ENCODE results near the gene VPS26B.

The VPS26B gene

GRCh38 chr11:134288486-134288885 is 64.0 kb downstream of the VPS26B start:
- no peak overlapping the region for H2AK5ac ChIP-seq (ENCODE audit: low read length)

GRCh38 chr11:134289167-134289566 is 64.7 kb downstream of the VPS26B start:
- no peaks in the 10 kb centered on the region for H3K27me3 ChIP-seq (ENCODE audit: insufficient read depth, low read length)
- DNase-seq = no peak
- no peak overlapping the region for H2BK120ac ChIP-seq (ENCODE audit: insufficient read depth, low read length, poor library complexity)
- H3K36me3 ChIP-seq (ENCODE audit: control insufficient read depth in 1 of 2, insufficient read depth in 2 of 2, low read length in 2 of 2) = no peaks in the 10 kb centered on the region
- H4K8ac ChIP-seq (ENCODE audit: low read depth, low read length) = no peak overlapping the region
- no peak overlapping the region for H3K23ac ChIP-seq (ENCODE audit: low read length)
- no peaks in the 10 kb centered on the region for H3K79me1 ChIP-seq (ENCODE audit: low read length)
- H3K9me3 ChIP-seq (ENCODE audit: insufficient read depth, low read depth, low read length) = peaks cover 3% of the 10 kb centered on the region
- H2BK12ac ChIP-seq (ENCODE audit: low read length) = no peak overlapping the region
- H2AK5ac ChIP-seq (ENCODE audit: low read length) = no peak overlapping the region
- H3K4me2 ChIP-seq (ENCODE audit: low read length) = no peak overlapping the region
- peaks cover 4 to 7% of the 10 kb centered on the region in 2 experiments for H3K4me1 ChIP-seq (ENCODE audit: control insufficient read depth in 1 of 2, insufficient read depth in 2 of 2, low read length in 2 of 2)
- no peak overlapping the region for H3K4me3 ChIP-seq (ENCODE audit: low read depth, low read length)
- H2AFZ ChIP-seq (ENCODE audit: insufficient read depth, low read length, poor library complexity) = no peak overlapping the region
- no peak overlapping the region for H3K27ac ChIP-seq (ENCODE audit: low read depth, low read length)
- H3K18ac ChIP-seq (ENCODE audit: low read length) = no peak overlapping the region
- H4K12ac ChIP-seq (ENCODE audit: low read depth, low read length) = no peak overlapping the region
- no peak overlapping the region for H3K4ac ChIP-seq (ENCODE audit: low read depth, low read length)
- no peaks in the 10 kb centered on the region for H3K79me2 ChIP-seq (ENCODE audit: control insufficient read depth, insufficient read depth, low read length, poor library complexity)
- WGBS (ENCODE audit: extremely low coverage, insufficient coverage, insufficient read length) = no CpG with 5 or more reads among the region's 4 CpGs
- no peak overlapping the region for H3K9ac ChIP-seq (ENCODE audit: low read length)
- no peak overlapping the region for H2BK5ac ChIP-seq (ENCODE audit: low read depth, low read length, poor library complexity)
- no peak overlapping the region for H3K14ac ChIP-seq (ENCODE audit: low read length)
- H4K91ac ChIP-seq (ENCODE audit: low read depth, low read length) = no peak overlapping the region

More at GRCh38 chr11:134288486-134288885, 64.0 kb downstream of the VPS26B start:
- Histone ChIP-seq H3K18ac (ENCODE audit: low read length) (no peak overlapping the region), H3K14ac (ENCODE audit: low read length) (no peak overlapping the region), H3K9ac (ENCODE audit: low read length) (no peak overlapping the region), H3K4me3 (ENCODE audit: low read depth, low read length) (no peak overlapping the region), H3K79me1 (ENCODE audit: low read length) (no peaks in the 10 kb centered on the region), H3K27me3 (ENCODE audit: insufficient read depth, low read length) (no peaks in the 10 kb centered on the region), H3K4me1 (ENCODE audit: control insufficient read depth in 1 of 2, insufficient read depth in 2 of 2, low read length in 2 of 2) (peaks cover 4 to 7% of the 10 kb centered on the region in 2 experiments), H3K4me2 (ENCODE audit: low read length) (no peak overlapping the region), H3K9me3 (ENCODE audit: insufficient read depth, low read depth, low read length) (peaks cover 3% of the 10 kb centered on the region), H3K4ac (ENCODE audit: low read depth, low read length) (no peak overlapping the region), H3K27ac (ENCODE audit: low read depth, low read length) (no peak overlapping the region), H2AFZ (ENCODE audit: insufficient read depth, low read length, poor library complexity) (no peak overlapping the region), H4K91ac (ENCODE audit: low read depth, low read length) (no peak overlapping the region), H2BK5ac (ENCODE audit: low read depth, low read length, poor library complexity) (no peak overlapping the region), H4K8ac (ENCODE audit: low read depth, low read length) (no peak overlapping the region), H2BK120ac (ENCODE audit: insufficient read depth, low read length, poor library complexity) (no peak overlapping the region), H2BK12ac (ENCODE audit: low read length) (no peak overlapping the region), H4K12ac (ENCODE audit: low read depth, low read length) (no peak overlapping the region), H3K23ac (ENCODE audit: low read length) (no peak overlapping the region), H3K36me3 (ENCODE audit: control insufficient read depth in 1 of 2, insufficient read depth in 2 of 2, low read length in 2 of 2) (no peaks in the 10 kb centered on the region), H3K79me2 (ENCODE audit: control insufficient read depth, insufficient read depth, low read length, poor library complexity) (no peaks in the 10 kb centered on the region)
- WGBS (ENCODE audit: extremely low coverage, insufficient coverage, insufficient read length) = no CpG with 5 or more reads among the region's 13 CpGs
- no peak for DNase-seq

GRCh38 chr11:134289789-134290188 is 65.3 kb downstream of the VPS26B start:
- no peak overlapping the region for H3K4me3 ChIP-seq (ENCODE audit: low read depth, low read length)
- no peak overlapping the region for H3K27ac ChIP-seq (ENCODE audit: low read depth, low read length)
- H3K4ac ChIP-seq (ENCODE audit: low read depth, low read length) = no peak overlapping the region
- no CpG with 5 or more reads among the region's 12 CpGs for WGBS (ENCODE audit: extremely low coverage, insufficient coverage, insufficient read length)
- H3K36me3 ChIP-seq (ENCODE audit: control insufficient read depth in 1 of 2, insufficient read depth in 2 of 2, low read length in 2 of 2) = no peaks in the 10 kb centered on the region
- no peak overlapping the region for H3K18ac ChIP-seq (ENCODE audit: low read length)
- no peaks in the 10 kb centered on the region for H3K79me1 ChIP-seq (ENCODE audit: low read length)
- no peaks in the 10 kb centered on the region for H3K27me3 ChIP-seq (ENCODE audit: insufficient read depth, low read length)
- H2BK5ac ChIP-seq (ENCODE audit: low read depth, low read length, poor library complexity) = no peak overlapping the region
- no peak overlapping the region for H2BK12ac ChIP-seq (ENCODE audit: low read length)
- no peak overlapping the region for H4K12ac ChIP-seq (ENCODE audit: low read depth, low read length)
- peaks cover 3% of the 10 kb centered on the region for H3K9me3 ChIP-seq (ENCODE audit: insufficient read depth, low read depth, low read length)
- H3K79me2 ChIP-seq (ENCODE audit: control insufficient read depth, insufficient read depth, low read length, poor library complexity) = no peaks in the 10 kb centered on the region
- no peak overlapping the region for H4K8ac ChIP-seq (ENCODE audit: low read depth, low read length)
- peaks cover 4 to 7% of the 10 kb centered on the region in 2 experiments for H3K4me1 ChIP-seq (ENCODE audit: control insufficient read depth in 1 of 2, insufficient read depth in 2 of 2, low read length in 2 of 2)
- no peak overlapping the region for H3K9ac ChIP-seq (ENCODE audit: low read length)
- no peak overlapping the region for H2AFZ ChIP-seq (ENCODE audit: insufficient read depth, low read length, poor library complexity)
- no peak overlapping the region for H4K91ac ChIP-seq (ENCODE audit: low read depth, low read length)
- H2AK5ac ChIP-seq (ENCODE audit: low read length) = no peak overlapping the region
- no peak overlapping the region for H2BK120ac ChIP-seq (ENCODE audit: insufficient read depth, low read length, poor library complexity)
- no peak overlapping the region for H3K4me2 ChIP-seq (ENCODE audit: low read length)
- no peak overlapping the region for H3K14ac ChIP-seq (ENCODE audit: low read length)
- no peak overlapping the region for H3K23ac ChIP-seq (ENCODE audit: low read length)
- no peak for DNase-seq

- Histone ChIP-seq H3K79me2 (ENCODE audit: control insufficient read depth, insufficient read depth, low read length, poor library complexity) (no peaks in the 10 kb centered on the region), H3K79me1 (ENCODE audit: low read length) (no peaks in the 10 kb centered on the region), H3K4me1 (ENCODE audit: control insufficient read depth in 1 of 2, insufficient read depth in 2 of 2, low read length in 2 of 2) (peaks cover 4 to 7% of the 10 kb centered on the region in 2 experiments), H3K23ac (ENCODE audit: low read length) (no peak overlapping the region), H3K4me3 (ENCODE audit: low read depth, low read length) (no peak overlapping the region), H3K9me3 (ENCODE audit: insufficient read depth, low read depth, low read length) (peaks cover 3% of the 10 kb centered on the region), H2AFZ (ENCODE audit: insufficient read depth, low read length, poor library complexity) (no peak overlapping the region), H3K27ac (ENCODE audit: low read depth, low read length) (no peak overlapping the region), H4K91ac (ENCODE audit: low read depth, low read length) (no peak overlapping the region), H4K12ac (ENCODE audit: low read depth, low read length) (no peak overlapping the region), H3K18ac (ENCODE audit: low read length) (no peak overlapping the region), H4K8ac (ENCODE audit: low read depth, low read length) (no peak overlapping the region), H2BK120ac (ENCODE audit: insufficient read depth, low read length, poor library complexity) (no peak overlapping the region), H3K9ac (ENCODE audit: low read length) (no peak overlapping the region), H2AK5ac (ENCODE audit: low read length) (no peak overlapping the region), H3K14ac (ENCODE audit: low read length) (no peak overlapping the region), H3K4me2 (ENCODE audit: low read length) (no peak overlapping the region), H2BK12ac (ENCODE audit: low read length) (no peak overlapping the region), H2BK5ac (ENCODE audit: low read depth, low read length, poor library complexity) (no peak overlapping the region), H3K4ac (ENCODE audit: low read depth, low read length) (no peak overlapping the region), H3K36me3 (ENCODE audit: control insufficient read depth in 1 of 2, insufficient read depth in 2 of 2, low read length in 2 of 2) (no peaks in the 10 kb centered on the region), H3K27me3 (ENCODE audit: insufficient read depth, low read length) (no peaks in the 10 kb centered on the region)
- WGBS (ENCODE audit: extremely low coverage, insufficient coverage, insufficient read length) = no CpG with 5 or more reads among the region's 7 CpGs
- DNase-seq = no peak
These were observed 66.2 kb downstream of the VPS26B start for GRCh38 chr11:134290646-134291045.

Measured in trophoblast cell (in vitro differentiated cells and primary cell).